Left renal cortex interstitium (tissue), 4 donors: ENCODE results near the gene SPACA6. TPM values are rescaled to one million over a fixed set of nuclear protein-coding genes. Genes with fewer than 3 reads are reported as not detected.
"Not testable (repeated sequence)": the region's sequence is repeated elsewhere in the genome, so short reads cannot be mapped to it uniquely, and the experiment has no call there.

Source experiments
- DNase-seq, 4 donors: peaks; one replicate each; pipeline ENCODE4 v3.0.0-alpha.2; 2013; ENCODE audit warnings: low read depth in 4 of 4, low spot score in 2 of 4, missing footprints in 1 of 4
- polyA plus RNA-seq, 4 donors: library from polyadenylated mRNA; unstranded; fragments of 120-200 nt; gene quantifications; one replicate each; pipeline ENCODE4 v1.2.1, GENCODE V29; 2013; ENCODE audit not compliant: insufficient read length in 4 of 4

Gene SPACA6
- polyA plus RNA-seq, 4 donors, result 12.2 to 31.1 (median 21.8) TPM

GRCh38 chr19:51733742-51734522 lies 40.8 kb downstream of the SPACA6 start:
- no peak for DNase-seq

GRCh38 chr19:51735759-51736449 lies 42.8 kb downstream of the SPACA6 start:
- no peak for DNase-seq

GRCh38 chr19:51737389-51737788 lies 44.3 kb downstream of the SPACA6 start:
- DNase-seq, result no peak

GRCh38 chr19:51737924-51738323 lies 44.8 kb downstream of the SPACA6 start:
- no peak for DNase-seq

GRCh38 chr19:51738523-51738922 lies 45.4 kb downstream of the SPACA6 start:
- DNase-seq, result not testable (repeated sequence)

DNA sequence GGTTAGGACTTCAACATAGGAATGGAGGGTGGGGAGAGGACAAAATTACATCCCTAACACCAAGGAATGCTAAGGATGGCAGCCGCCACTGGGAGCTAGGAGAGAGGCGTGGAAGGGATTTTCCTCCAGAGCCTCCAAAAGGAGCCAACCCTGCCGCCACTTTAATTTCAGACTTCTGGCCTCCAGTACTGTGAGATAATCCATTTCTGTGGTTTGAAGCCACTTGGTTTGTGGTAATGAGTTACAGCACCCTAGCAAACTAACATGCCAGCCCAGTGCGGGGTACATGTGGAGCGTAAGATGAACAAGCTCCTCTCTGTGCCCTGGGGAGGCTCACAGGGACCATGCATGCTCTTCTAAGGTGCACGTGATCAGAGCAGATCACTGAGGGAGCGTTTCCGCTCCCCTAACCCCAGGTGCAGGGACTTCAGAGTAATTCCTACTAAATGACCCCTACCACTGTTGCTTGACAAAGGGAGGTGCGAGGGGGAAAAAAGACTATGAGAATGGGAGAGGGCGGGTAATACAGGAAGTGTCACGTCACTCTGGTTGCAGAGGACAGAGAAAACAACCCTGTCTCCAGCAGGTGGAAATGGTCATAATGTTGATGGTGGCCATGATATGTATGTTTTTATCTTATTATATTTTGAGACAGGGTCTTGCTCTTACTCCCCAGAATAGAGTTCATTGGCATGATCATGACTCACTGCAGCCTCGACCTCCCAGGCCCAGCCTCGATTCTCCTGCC lies 46.5 kb downstream of the SPACA6 start:
- no peak for DNase-seq

DNA sequence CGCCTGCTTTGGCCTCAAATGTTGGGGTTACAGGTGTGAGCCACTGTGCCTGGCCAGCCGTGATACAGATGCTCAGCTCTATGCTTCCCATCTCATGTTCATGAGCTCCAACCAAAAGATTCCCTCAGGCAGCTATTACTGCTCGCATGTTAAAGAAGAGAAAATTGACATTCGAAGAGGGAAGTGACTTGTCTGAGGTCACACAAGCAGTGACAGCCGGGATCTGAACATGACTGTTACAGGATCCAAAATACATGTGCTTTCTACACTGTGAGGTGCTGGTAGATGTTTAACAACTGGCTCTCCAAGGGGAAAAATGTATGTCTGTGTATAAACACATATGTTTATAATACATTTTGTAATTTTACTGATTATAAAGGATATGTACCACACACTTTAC lies 47.2 kb downstream of the SPACA6 start:
- DNase-seq, result no peak

- DNase-seq, result no peak
Measured at GRCh38 chr19:51742789-51743188, 49.7 kb downstream of the SPACA6 start.

GRCh38 chr19:51743405-51743804 lies 50.3 kb downstream of the SPACA6 start:
- no peak for DNase-seq

- DNase-seq, result no peak
Measured at GRCh38 chr19:51746731-51747130, 53.6 kb downstream of the SPACA6 start.

GRCh38 chr19:51749979-51750378 lies 56.8 kb downstream of the SPACA6 start:
- no peak for DNase-seq

DNA sequence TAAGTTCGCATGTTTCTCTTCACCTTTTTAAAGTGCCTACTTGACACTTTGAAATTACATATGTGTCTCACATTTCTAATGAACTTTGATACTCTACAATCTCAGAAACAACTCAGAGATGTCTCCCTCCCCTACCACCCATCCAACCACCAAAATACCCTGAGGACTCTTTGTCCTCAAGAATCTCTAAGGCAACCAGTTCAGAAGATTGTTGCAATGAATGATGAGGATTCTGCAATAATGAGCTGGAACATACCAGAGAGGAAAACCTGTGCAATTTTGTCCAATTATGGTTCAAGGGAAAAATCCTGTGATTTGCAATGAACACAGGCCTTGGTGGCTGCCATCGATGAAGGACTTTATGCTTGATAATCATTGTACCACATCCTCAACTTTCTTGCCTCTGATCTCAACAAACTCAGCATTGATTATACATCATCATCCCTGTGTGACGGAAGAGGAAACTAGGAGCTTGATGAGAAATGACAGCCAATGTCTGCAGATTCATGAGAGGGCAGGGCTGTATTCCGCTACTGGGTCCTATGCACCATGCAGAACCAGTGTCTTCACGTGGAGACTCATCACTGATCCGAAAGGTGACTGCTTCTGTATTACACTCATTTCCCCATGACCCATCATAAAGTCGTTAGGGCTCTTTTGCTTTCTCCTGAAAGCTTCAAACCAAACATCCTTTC lies 57.4 kb downstream of the SPACA6 start:
- no peak for DNase-seq

DNA sequence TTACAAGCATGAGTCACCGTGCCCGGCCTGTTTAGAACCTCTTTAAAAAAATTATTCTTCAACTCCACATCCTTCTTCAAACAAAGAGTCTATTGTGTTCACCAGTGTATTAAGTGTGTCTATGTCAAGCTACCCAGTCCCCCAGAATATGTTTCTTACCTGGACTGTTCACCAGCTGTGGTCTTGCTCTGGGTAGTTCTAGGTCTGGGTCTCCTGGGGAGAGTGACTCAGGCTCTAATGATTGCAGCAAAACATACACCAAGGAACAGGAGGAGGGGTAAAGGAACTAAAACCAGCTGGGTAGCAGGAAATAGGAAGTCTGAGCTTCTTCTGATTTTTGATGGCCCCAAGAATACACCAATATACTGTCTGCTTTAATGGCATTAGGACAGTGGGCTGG lies 58.5 kb downstream of the SPACA6 start, which contains the start of gene FPR1:
Gene FPR1 (minus strand): TSS at position 224 of the 400 bp plus-strand sequence. CDS start 4,884 bp downstream, outside the sequence.
- DNase-seq, result no peak

GRCh38 chr19:51754109-51754508 lies 61.0 kb downstream of the SPACA6 start:
- DNase-seq, result no peak

DNA sequence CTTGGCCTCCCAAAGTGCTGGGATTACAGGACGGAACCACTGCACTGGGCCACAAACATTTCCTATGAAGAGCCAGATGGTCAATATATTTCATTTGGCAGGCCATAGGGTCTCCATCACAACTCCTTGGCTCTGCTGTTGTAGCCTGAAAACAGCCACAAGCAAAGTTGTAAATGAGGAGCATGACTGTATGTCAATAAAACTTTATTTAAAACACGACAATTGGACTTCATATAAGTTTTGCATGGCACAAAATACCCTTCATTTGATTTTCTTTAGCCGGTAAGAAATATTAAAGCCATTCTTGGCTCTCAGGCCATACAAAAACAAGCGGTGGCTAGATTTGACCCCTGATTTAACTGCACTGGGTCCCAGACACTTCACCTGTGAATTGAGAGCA lies 61.6 kb downstream of the SPACA6 start:
- no peak for DNase-seq

Other genes with a start within 250 kb of the SPACA6 start
- gene SIGLEC8, start 234.9 kb upstream of the SPACA6 start, polyA plus RNA-seq, result under 1 TPM in 2 of 4 donors, not detected in 2; 0.04 to 0.07 TPM
- gene CEACAM18, start 214.8 kb upstream of the SPACA6 start, polyA plus RNA-seq, result not detected
- gene SIGLEC12, start 191.5 kb upstream of the SPACA6 start, polyA plus RNA-seq, result under 1 TPM in 3 of 4 donors, not detected in 1; 0.07 to 0.40 (median 0.08) TPM
- gene SIGLEC6, start 161.7 kb upstream of the SPACA6 start, polyA plus RNA-seq, result under 1 TPM; 0.10 to 0.52 (median 0.18) TPM
- gene ZNF175, start 122.0 kb upstream of the SPACA6 start, polyA plus RNA-seq, result 10 to 100 TPM; 16.8 to 17.7 (median 17.2) TPM
- gene SIGLEC5, start 62.9 kb upstream of the SPACA6 start, polyA plus RNA-seq, result under 1 TPM in 2 of 4 donors, not detected in 2; 0.25 to 0.33 TPM
- 1 to 10 TPM in 2 of 4 donors, under 1 TPM in 1, not detected in 1; 0.94 to 1.1 (median 1.1) TPM for gene SIGLEC14, start 46.5 kb upstream of the SPACA6 start, polyA plus RNA-seq
- under 1 TPM in 2 of 4 donors, not detected in 2; 0.07 TPM for gene HAS1, start 30.7 kb downstream of the SPACA6 start, polyA plus RNA-seq
- gene FPR1, start 58.5 kb downstream of the SPACA6 start, polyA plus RNA-seq, result 1 to 10 TPM in 2 of 4 donors, under 1 TPM in 2; 0.70 to 3.0 (median 1.2) TPM
- under 1 TPM in 3 of 4 donors, not detected in 1; 0.17 to 0.26 (median 0.24) TPM for gene FPR2, start 67.8 kb downstream of the SPACA6 start, polyA plus RNA-seq
- under 1 TPM; 0.18 to 0.51 (median 0.25) TPM for gene FPR3, start 101.8 kb downstream of the SPACA6 start, polyA plus RNA-seq
- gene ZNF577, start 194.6 kb downstream of the SPACA6 start, polyA plus RNA-seq, result 10 to 100 TPM; 29.2 to 55.8 (median 50.7) TPM
- 10 to 100 TPM; 25.1 to 29.2 (median 27.9) TPM for gene ZNF649, start 211.7 kb downstream of the SPACA6 start, polyA plus RNA-seq
- gene ZNF613, start 234.1 kb downstream of the SPACA6 start, polyA plus RNA-seq, result 10 to 100 TPM; 13.4 to 16.0 (median 14.4) TPM